B cell (primary cell): ENCODE data around the gene KCNJ1. TPM values are rescaled to one million over a fixed set of nuclear protein-coding genes. Genes with fewer than 3 reads are reported as not detected.

Source experiments
- ATAC-seq: fragments of 200-7000 bp; cut with Tn5 transposase; one replicate; pipeline ENCODE4 v1.10.0; 2021; ENCODE audit warnings: low read depth, mild to moderate bottlenecking, moderate number of reproducible peaks, moderate library complexity
- CTCF ChIA-PET: fragments of 350-600 bp; sonication (Branson Sonifier 250); formaldehyde crosslinking; loops from one replicate; lab custom pipeline; 2021; ENCODE audit warnings: antibody characterized with exemption, inconsistent platforms; lab: Charles Lee
- POLR2A ChIA-PET: fragments of 350-600 bp; sonication (Branson Sonifier 250); formaldehyde crosslinking; loops from one replicate; lab custom pipeline; 2021; ENCODE audit warnings: antibody characterized with exemption; lab: Charles Lee
- DNase-seq: peaks from one replicate; pipeline ENCODE4 v3.0.0; 2013
- H2AFZ ChIP-seq: 2 replicates; pipeline ENCODE4 v1.6.1; 2012; ENCODE audit warnings: mild to moderate bottlenecking, low read depth, low read length; ENCODE audit not compliant: insufficient read depth, poor library complexity, severe bottlenecking
- H3K27ac ChIP-seq, 2 donors: 1 replicate in 1 of 2; 2 replicates in 1 of 2; pipeline ENCODE4 v1.5.1; 2012 to 2013; ENCODE audit warnings: low read length in 2 of 2, mild to moderate bottlenecking in 2 of 2, moderate library complexity in 1 of 2
- H3K27me3 ChIP-seq, 4 experiments: fragments of 200-600 bp in 1 of 4; sonication (generic) in 1 of 4; replicated peaks in 1 of 4; 1 replicate in 2 of 4; 2 replicates in 2 of 4; pipeline versions ENCODE4 v1.6.1 to v1.7.0; 2013 to 2016; ENCODE audit warnings: low read length in 3 of 4, mild to moderate bottlenecking in 2 of 4, mixed read lengths in 1 of 4, moderate library complexity in 1 of 4; ENCODE audit not compliant: insufficient read depth in 4 of 4, control insufficient read depth in 3 of 4; ENCODE audit errors: control extremely low read depth in 1 of 4
- H3K36me3 ChIP-seq, 2 experiments: replicated peaks in 1 of 2; 1 replicate in 1 of 2; 2 replicates in 1 of 2; pipeline versions ENCODE4 v1.6.1 to v1.7.1; 2013; ENCODE audit warnings: low read length in 1 of 2; ENCODE audit not compliant: insufficient read depth in 2 of 2, control insufficient read depth in 1 of 2; ENCODE audit errors: control extremely low read depth in 1 of 2, extremely low read depth in 1 of 2
- H3K4me1 ChIP-seq, 2 donors: fragments of 200-600 bp in 1 of 2; sonication (generic) in 1 of 2; 1 replicate in 1 of 2; 2 replicates in 1 of 2; pipeline versions ENCODE4 v1.5.1 to v1.6.1; 2013 to 2017; ENCODE audit warnings: low read length in 2 of 2; ENCODE audit not compliant: control insufficient read depth in 2 of 2, insufficient read depth in 2 of 2
- H3K4me2 ChIP-seq: replicated peaks from 2 replicates; pipeline ENCODE3; 2012; ENCODE audit warnings: mild to moderate bottlenecking, low read depth, low read length; ENCODE audit not compliant: poor library complexity, severe bottlenecking
- H3K4me3 ChIP-seq, 5 experiments: fragments of 200-600 bp in 1 of 5; sonication (generic) in 1 of 5; 1 replicate in 3 of 5; 2 replicates in 2 of 5; pipeline versions ENCODE4 v1.5.1 to v1.7.0; 2011 to 2016; ENCODE audit warnings: low read length in 4 of 5, mild to moderate bottlenecking in 4 of 5, low read depth in 2 of 5, control low read depth in 1 of 5, moderate library complexity in 1 of 5; ENCODE audit not compliant: insufficient read depth in 1 of 5; ENCODE audit errors: control extremely low read depth in 1 of 5, extremely low read depth in 1 of 5
- H3K79me2 ChIP-seq: fragments of 200-600 bp; sonication (generic); one replicate; pipeline ENCODE4 v1.6.0; 2016; ENCODE audit warnings: low read length; ENCODE audit not compliant: control insufficient read depth, insufficient read depth
- H3K9ac ChIP-seq: fragments of 200-600 bp; sonication (generic); 2 replicates; pipeline ENCODE4 v1.6.1; 2017; ENCODE audit warnings: mild to moderate bottlenecking, low read length, moderate library complexity
- H3K9me3 ChIP-seq, 3 donors: one replicate each; pipeline versions ENCODE4 v1.6.1 to v1.7.1; 2013; ENCODE audit warnings: low read length in 2 of 3; ENCODE audit not compliant: control insufficient read depth in 2 of 3, insufficient read depth in 1 of 3; ENCODE audit errors: control extremely low read depth in 1 of 3
- H4K20me1 ChIP-seq: 2 replicates; pipeline ENCODE4 v1.6.0; 2012; ENCODE audit warnings: mild to moderate bottlenecking, low read length; ENCODE audit not compliant: insufficient read depth, control insufficient read depth, poor library complexity, severe bottlenecking
- H3K27ac Mint-ChIP-seq: one replicate; pipeline ENCODE4 v1.8.0; 2021; ENCODE audit warnings: mixed read lengths
- H3K27me3 Mint-ChIP-seq: one replicate; pipeline ENCODE4 v1.8.0; 2021; ENCODE audit warnings: mixed read lengths
- H3K4me1 Mint-ChIP-seq: one replicate; pipeline ENCODE4 v1.8.0; 2021; ENCODE audit warnings: mixed read lengths
- H3K4me3 Mint-ChIP-seq: one replicate; pipeline ENCODE4 v1.8.0; 2021; ENCODE audit warnings: mixed read lengths
- H3K9me3 Mint-ChIP-seq: one replicate; pipeline ENCODE4 v1.8.0; 2022; ENCODE audit warnings: mixed read lengths; ENCODE audit not compliant: insufficient read depth
- EZH2 ChIP-seq: IDR thresholded peaks from 2 replicates; pipeline ENCODE4 v1.6.1; 2012; ENCODE audit warnings: borderline replicate concordance, low read depth, mild to moderate bottlenecking, moderate library complexity, low read length; ENCODE audit not compliant: insufficient read depth, poor library complexity, severe bottlenecking
- WGBS: methylation state at CpG from one replicate; pipeline ENCODE4 v1.1.5; 2013; ENCODE audit warnings: missing lambda C conversion rate; ENCODE audit not compliant: insufficient coverage; 5-methylcytosine and 5-hydroxymethylcytosine counted together
- intact Hi-C: fragments of 100-400 bp; cut with micrococcal nuclease; formaldehyde crosslinking; loops from one replicate; pipeline ENCODE4 v1.10.0; 2022
- polyA plus RNA-seq: library from polyadenylated mRNA; depleted of rRNA; stranded (reverse); fragments of >200 nt; gene quantifications from 2 replicates; pipeline ENCODE4 v1.2.3, GENCODE V29; 2012
- total RNA-seq, 2 donors: library from RNA; stranded (reverse); fragments of 120-200 nt in 1 of 2; gene quantifications; 1 replicate in 1 of 2; 2 replicates in 1 of 2; pipeline versions ENCODE4 v1.2.3 to v1.2.4, GENCODE V29; 2013 to 2022
- TF ChIP-seq, protein P1 (sequence below): fragments of 200-600 bp; IDR thresholded peaks from one replicate; pipeline ENCODE4 v1.8.0; 2022; ENCODE audit warnings: antibody characterized with exemption, mild to moderate bottlenecking

Gene KCNJ1
- total and polyA plus RNA-seq, 2 donors (not counting 1 experiment from before 2014, with no cell fraction given) = not detected

DNA sequence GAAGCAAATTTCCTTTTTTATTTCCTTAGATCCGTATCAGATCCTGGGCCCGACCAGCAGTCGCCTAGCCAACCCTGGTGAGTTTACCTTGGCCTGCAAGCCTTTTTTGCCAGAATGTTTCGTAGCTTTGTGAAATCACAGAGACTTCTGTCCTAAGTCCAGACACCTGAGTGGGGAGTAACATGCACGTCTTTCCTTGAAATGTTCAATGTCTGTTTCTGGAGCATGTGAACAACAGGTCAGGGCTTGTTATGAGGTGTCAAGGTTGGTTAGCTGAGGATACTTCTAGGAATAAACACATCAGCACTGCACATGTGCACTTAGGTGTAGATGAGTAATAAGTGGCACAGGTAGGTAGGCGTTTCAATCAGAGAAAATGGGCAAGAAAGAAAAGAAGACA is 58.0 kb downstream of the KCNJ1 start:
- TF ChIP-seq, protein P1, sequence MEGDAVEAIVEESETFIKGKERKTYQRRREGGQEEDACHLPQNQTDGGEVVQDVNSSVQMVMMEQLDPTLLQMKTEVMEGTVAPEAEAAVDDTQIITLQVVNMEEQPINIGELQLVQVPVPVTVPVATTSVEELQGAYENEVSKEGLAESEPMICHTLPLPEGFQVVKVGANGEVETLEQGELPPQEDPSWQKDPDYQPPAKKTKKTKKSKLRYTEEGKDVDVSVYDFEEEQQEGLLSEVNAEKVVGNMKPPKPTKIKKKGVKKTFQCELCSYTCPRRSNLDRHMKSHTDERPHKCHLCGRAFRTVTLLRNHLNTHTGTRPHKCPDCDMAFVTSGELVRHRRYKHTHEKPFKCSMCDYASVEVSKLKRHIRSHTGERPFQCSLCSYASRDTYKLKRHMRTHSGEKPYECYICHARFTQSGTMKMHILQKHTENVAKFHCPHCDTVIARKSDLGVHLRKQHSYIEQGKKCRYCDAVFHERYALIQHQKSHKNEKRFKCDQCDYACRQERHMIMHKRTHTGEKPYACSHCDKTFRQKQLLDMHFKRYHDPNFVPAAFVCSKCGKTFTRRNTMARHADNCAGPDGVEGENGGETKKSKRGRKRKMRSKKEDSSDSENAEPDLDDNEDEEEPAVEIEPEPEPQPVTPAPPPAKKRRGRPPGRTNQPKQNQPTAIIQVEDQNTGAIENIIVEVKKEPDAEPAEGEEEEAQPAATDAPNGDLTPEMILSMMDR = no peak
- no peak for TF ChIP-seq EZH2
- Histone ChIP-seq H3K36me3 (peaks cover 4 to 92% of the 10 kb centered on the region in 2 experiments), H3K4me3 (no peak overlapping the region), H3K9ac (no peak overlapping the region), H3K9me3 (no peaks in the 10 kb centered on the region), H4K20me1 (peaks cover 33% of the 10 kb centered on the region), H3K4me1 (no peaks in the 10 kb centered on the region), H3K27ac (no peak overlapping the region), H2AFZ (no peak overlapping the region), H3K4me2 (no peak overlapping the region), H3K27me3 (no peaks in the 10 kb centered on the region), H3K79me2 (no peaks in the 10 kb centered on the region)
- peak overlapping the region; percentile 39 for H3K27ac Mint-ChIP-seq
- POLR2A ChIA-PET = no interaction called here
- no peak overlapping the region for H3K4me3 Mint-ChIP-seq
- DNase-seq (no peak), ATAC-seq (no peak)
- no peaks in the 10 kb centered on the region for H3K27me3 Mint-ChIP-seq
- H3K4me1 Mint-ChIP-seq = peaks cover 5% of the 10 kb centered on the region
- 100% methylated on average over 5 of the region's 6 CpGs for WGBS
- no peaks in the 10 kb centered on the region for H3K9me3 Mint-ChIP-seq
- CTCF ChIA-PET = interaction anchor here (0.9 to 2.1 kb wide), 6 partner anchors 9 to 652 kb away, joined by 3 to 9 read pairs (median 4); no protein-coding TSS in a partner anchor
- intact Hi-C loops = no loop called here

DNA sequence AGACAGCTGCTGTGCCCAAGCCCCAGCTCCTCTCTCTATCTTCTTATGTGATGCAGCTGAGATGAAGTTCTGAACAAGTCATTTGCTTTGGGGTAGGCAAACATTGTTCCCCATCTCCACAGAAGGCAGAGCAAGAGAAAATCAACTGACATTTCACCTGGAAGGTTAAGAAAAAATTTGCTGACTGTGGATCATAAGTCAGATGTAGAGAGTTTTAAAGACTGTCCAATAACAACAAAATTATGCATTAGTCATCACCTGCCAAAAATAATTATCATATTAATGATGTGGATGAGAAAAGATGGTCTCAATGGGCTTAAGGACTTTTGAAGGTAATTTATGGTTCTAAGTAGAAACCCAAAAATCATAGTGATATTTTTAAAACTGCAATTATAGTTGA is 59.2 kb downstream of the KCNJ1 start:
- Mint-ChIP-seq H3K27ac (peak overlapping the region; percentile 50), H3K4me3 (no peak overlapping the region), H3K27me3 (no peaks in the 10 kb centered on the region), H3K4me1 (peaks cover 11% of the 10 kb centered on the region), H3K9me3 (no peaks in the 10 kb centered on the region)
- H2AFZ ChIP-seq = no peak overlapping the region
- no peak overlapping the region for H3K9ac ChIP-seq
- ATAC-seq = no peak
- peaks cover 44% of the 10 kb centered on the region for H4K20me1 ChIP-seq
- no peak for DNase-seq
- peak overlapping the region in 1 of 2 donors; percentile 12 for H3K27ac ChIP-seq
- POLR2A ChIA-PET = no interaction called here
- CTCF ChIA-PET = interaction anchor here (0.9 to 2.1 kb wide), 5 partner anchors 9 to 650 kb away, joined by 3 to 6 read pairs (median 5); no protein-coding TSS in a partner anchor
- TF ChIP-seq, protein P1 = no peak
- no peak for TF ChIP-seq EZH2
- H3K4me3 ChIP-seq = no peak overlapping the region
- H3K9me3 ChIP-seq = no peaks in the 10 kb centered on the region
- H3K4me1 ChIP-seq = no peaks in the 10 kb centered on the region
- intact Hi-C loops = no loop called here
- H3K79me2 ChIP-seq = peaks cover 6% of the 10 kb centered on the region
- no peak overlapping the region for H3K4me2 ChIP-seq
- H3K36me3 ChIP-seq = peaks cover 5 to 94% of the 10 kb centered on the region in 2 experiments
- no peaks in the 10 kb centered on the region for H3K27me3 ChIP-seq
